Measurements from ENCODE around the gene LEAP2. TPM values are rescaled to one million over a fixed set of nuclear protein-coding genes. Genes with fewer than 3 reads are reported as not detected.

LEAP2 gene
- total RNA-seq, 2 experiments from 2014 or later = 4.4 to 4.5 TPM

- no peak overlapping the region for H3K27ac Mint-ChIP-seq
- H3K9me3 Mint-ChIP-seq = no peaks in the 10 kb centered on the region
- no peaks in the 10 kb centered on the region for H3K27me3 Mint-ChIP-seq
Measured at GRCh38 chr5:132901730-132902129, 28.3 kb downstream of the LEAP2 start.

GRCh38 chr5:132905938-132906337 is 32.5 kb downstream of the LEAP2 start:
- Mint-ChIP-seq H3K4me1 (no peaks in the 10 kb centered on the region), H3K36me3 (peaks cover 13% of the 10 kb centered on the region), H3K9me3 (no peaks in the 10 kb centered on the region), H3K4me3 (no peak overlapping the region), H3K27ac (no peak overlapping the region), H3K27me3 (no peaks in the 10 kb centered on the region)
- DNase-seq (no peak), ATAC-seq (ENCODE audit: low read depth) (no peak)
- POLR2A ChIA-PET = no interaction called here

More at GRCh38 chr5:132901730-132902129, 28.3 kb downstream of the LEAP2 start:
- H3K4me1 Mint-ChIP-seq = peaks cover 3% of the 10 kb centered on the region
- no peak overlapping the region for H3K4me3 Mint-ChIP-seq
- DNase-seq = no peak
- no peak for ATAC-seq (ENCODE audit: low read depth)
- peaks cover 19% of the 10 kb centered on the region for H3K36me3 Mint-ChIP-seq
- POLR2A ChIA-PET = no interaction called here

GRCh38 chr5:132907161-132907560 is 33.7 kb downstream of the LEAP2 start:
- Mint-ChIP-seq H3K9me3 (no peaks in the 10 kb centered on the region), H3K27me3 (no peaks in the 10 kb centered on the region), H3K27ac (no peak overlapping the region), H3K36me3 (peaks cover 18% of the 10 kb centered on the region), H3K4me1 (no peaks in the 10 kb centered on the region), H3K4me3 (no peak overlapping the region)
- POLR2A ChIA-PET = no interaction called here
- ATAC-seq (ENCODE audit: low read depth) (no peak), DNase-seq (no peak)

GRCh38 chr5:132909702-132910101 is 36.2 kb downstream of the LEAP2 start:
- POLR2A ChIA-PET = no interaction called here
- DNase-seq (no peak), ATAC-seq (ENCODE audit: low read depth) (no peak)
- H3K4me1 Mint-ChIP-seq = no peaks in the 10 kb centered on the region
- peaks cover 20% of the 10 kb centered on the region for H3K36me3 Mint-ChIP-seq
- no peak overlapping the region for H3K27ac Mint-ChIP-seq
- no peaks in the 10 kb centered on the region for H3K27me3 Mint-ChIP-seq
- H3K4me3 Mint-ChIP-seq = no peak overlapping the region
- H3K9me3 Mint-ChIP-seq = no peaks in the 10 kb centered on the region

GRCh38 chr5:132915681-132916080 is 42.2 kb downstream of the LEAP2 start:
- no peaks in the 10 kb centered on the region for H3K4me1 Mint-ChIP-seq
- ATAC-seq (ENCODE audit: low read depth) = no peak
- H3K27me3 Mint-ChIP-seq = no peaks in the 10 kb centered on the region
- no peak overlapping the region for H3K4me3 Mint-ChIP-seq
- no peaks in the 10 kb centered on the region for H3K9me3 Mint-ChIP-seq
- POLR2A ChIA-PET = no interaction called here
- no peak overlapping the region for H3K27ac Mint-ChIP-seq
- H3K36me3 Mint-ChIP-seq = peaks cover 26% of the 10 kb centered on the region
- no peak for DNase-seq

GRCh38 chr5:132916086-132916485 is 42.6 kb downstream of the LEAP2 start:
- Mint-ChIP-seq H3K4me1 (no peaks in the 10 kb centered on the region), H3K36me3 (peaks cover 28% of the 10 kb centered on the region), H3K27me3 (no peaks in the 10 kb centered on the region), H3K9me3 (no peaks in the 10 kb centered on the region), H3K27ac (no peak overlapping the region), H3K4me3 (no peak overlapping the region)
- POLR2A ChIA-PET = no interaction called here
- DNase-seq = no peak
- no peak for ATAC-seq (ENCODE audit: low read depth)

Other genes with a start within 250 kb of the LEAP2 start
- under 1 TPM; 0.30 to 0.37 TPM for gene IL13, start 215.5 kb upstream of the LEAP2 start, total RNA-seq
- 1 to 10 TPM in 1 of 2 experiments, not detected in 1; 1.8 TPM for gene IL4, start 199.7 kb upstream of the LEAP2 start, total RNA-seq
- gene KIF3A, start 136.1 kb upstream of the LEAP2 start, total RNA-seq = 10 to 100 TPM; 16.8 to 19.3 TPM
- 10 to 100 TPM in 1 of 2 experiments, 1 to 10 TPM in 1; 8.9 to 12.4 TPM for gene CCNI2, start 126.2 kb upstream of the LEAP2 start, total RNA-seq
- 10 to 100 TPM; 39.2 to 40.4 TPM for gene SEPTIN8, start 96.4 kb upstream of the LEAP2 start, total RNA-seq
- gene SOWAHA, start 60.4 kb upstream of the LEAP2 start, total RNA-seq = not detected
- 1 to 10 TPM; 4.0 to 6.3 TPM for gene SHROOM1, start 43.0 kb upstream of the LEAP2 start, total RNA-seq
- gene GDF9, start 7.2 kb upstream of the LEAP2 start, total RNA-seq = under 1 TPM; 0.77 to 0.80 TPM
- gene UQCRQ, start 7.0 kb upstream of the LEAP2 start, total RNA-seq = 100 to 1,000 TPM; 278 to 286 TPM
- 10 to 100 TPM; 40.3 to 42.1 TPM for gene AFF4, start 90.0 kb downstream of the LEAP2 start, total RNA-seq
- 10 to 100 TPM; 22.8 to 24.5 TPM for gene ZCCHC10, start 152.9 kb downstream of the LEAP2 start, total RNA-seq
- gene HSPA4, start 178.3 kb downstream of the LEAP2 start, total RNA-seq = 10 to 100 TPM; 78.9 to 83.2 TPM

Data from activated naive CD8-positive, alpha-beta T cell treated with anti-CD3 and anti-CD28 coated beads, Interleukin-2, amount 10 ng/mL, durations not matched to agents 7 days and 5 days (primary cell).